K562 (cell line): Measurements from ENCODE around the gene TMEM72. TPM values are rescaled to one million over a fixed set of nuclear protein-coding genes. Genes with fewer than 3 reads are reported as not detected.

ENCODE experiments used
- COPS2 ChIP-seq: fragments of 450-650 bp; conservative IDR thresholded peaks from 2 replicates; pipeline ENCODE4 v1.6.1; 2016; ENCODE audit warnings: mild to moderate bottlenecking, moderate library complexity
- KLF13 ChIP-seq: fragments of 450-650 bp; IDR thresholded peaks from 2 replicates; pipeline ENCODE4 v1.6.1; 2016; ENCODE audit warnings: missing genetic modification characterization, low read depth, mild to moderate bottlenecking, missing compliant biosample characterization, moderate library complexity, borderline replicate concordance
- LEF1 ChIP-seq: fragments of 450-650 bp; IDR thresholded peaks from 2 replicates; pipeline ENCODE4 v1.6.1; 2016; ENCODE audit warnings: mild to moderate bottlenecking
- MTA3 ChIP-seq: fragments of 450-650 bp; formaldehyde crosslinking; IDR thresholded peaks from 2 replicates; pipeline ENCODE4 v1.6.1; 2017; ENCODE audit warnings: mild to moderate bottlenecking, borderline replicate concordance
- POLR2A ChIP-seq: fragments of 450-650 bp; conservative IDR thresholded peaks from 2 replicates; pipeline ENCODE4 v1.6.1; 2016
- XRCC4 ChIP-seq: IDR thresholded peaks from one replicate; pipeline ENCODE4 v1.6.1; 2011; ENCODE audit not compliant: insufficient read depth, insufficient read length; ENCODE audit errors: extremely low read depth
- ZNF551 ChIP-seq: fragments of 250-450 bp; sonication (Bioruptor Pico); IDR thresholded peaks from 2 replicates; pipeline ENCODE4 v1.5.0; 2021; ENCODE audit warnings: mild to moderate bottlenecking, moderate library complexity
- ZNF766 ChIP-seq: fragments of 200-800 bp; sonication (Bioruptor generic); conservative IDR thresholded peaks from 2 replicates; pipeline ENCODE4 v1.6.1; 2016; ENCODE audit warnings: missing genetic modification characterization, missing compliant biosample characterization
- ZNF785 ChIP-seq: fragments of 250-450 bp; sonication (Bioruptor Pico); IDR thresholded peaks from 2 replicates; pipeline ENCODE4 v1.4.0; 2020; ENCODE audit warnings: mild to moderate bottlenecking
- polyA plus RNA-seq, 8 experiments: library from polyadenylated mRNA; depleted of rRNA in 4 of 8; stranded (reverse) in 5 of 8; unstranded in 3 of 8; fragments of >200 nt; fragmentation: Nextera tagmentation in 2 of 8; fragmentation: Illumina TruSeq in 1 of 8; extraction: Ambion mirVana in 2 of 8; extraction: Trizol in 1 of 8; gene quantifications; 2 replicates each; pipeline versions ENCODE4 v1.2.1 to v1.2.3, GENCODE V29; 2011 to 2014; ENCODE audit warnings: inconsistent platforms in 1 of 8, missing spikeins in 1 of 8
- total RNA-seq, 7 experiments: library from RNA; depleted of rRNA in 6 of 7; stranded (reverse); fragments of >200 nt in 6 of 7; fragmentation: Illumina TruSeq in 2 of 7; extraction: Trizol in 2 of 7; gene quantifications; 2 replicates each; pipeline versions ENCODE4 v1.2.1 to v1.2.3, GENCODE V29; 2011 to 2021; ENCODE audit warnings: low replicate concordance in 1 of 7
- TF ChIP-seq, protein P1 (sequence below): IDR thresholded peaks from 2 replicates; pipeline ENCODE4 v1.6.1; 2012; ENCODE audit warnings: low read depth, low read length, improper control_type of control experiment, borderline replicate concordance
- TF ChIP-seq, protein P2 (sequence below): fragments of 250-450 bp; sonication (Bioruptor Pico); IDR thresholded peaks from 2 replicates; pipeline ENCODE4 v1.5.0; 2021
- TF ChIP-seq, protein P3 (sequence below): fragments of 450-650 bp; IDR thresholded peaks from 2 replicates; pipeline ENCODE4 v1.6.1; 2018; ENCODE audit warnings: mild to moderate bottlenecking, low read depth; ENCODE audit not compliant: partially characterized antibody
- TF ChIP-seq, protein P4 (sequence below): sonication (generic); formaldehyde crosslinking; IDR thresholded peaks from 2 replicates; pipeline ENCODE4 v1.8.1; 2023; ENCODE audit warnings: mild to moderate bottlenecking, missing genetic modification reagents, moderate library complexity
- TF ChIP-seq, protein P5 (sequence below): fragments of 450-650 bp; IDR thresholded peaks from 2 replicates; pipeline ENCODE4 v1.6.1; 2016; ENCODE audit warnings: low read depth, mild to moderate bottlenecking, moderate library complexity
- TF ChIP-seq, protein P6 (sequence below): sonication (generic); formaldehyde crosslinking; IDR thresholded peaks from 2 replicates; pipeline ENCODE4 v1.8.0; 2022; ENCODE audit warnings: mild to moderate bottlenecking, missing genetic modification reagents
- TF ChIP-seq, protein P7 (sequence below): fragments of 450-650 bp; IDR thresholded peaks from 2 replicates; pipeline ENCODE4 v1.6.1; 2016; ENCODE audit warnings: mild to moderate bottlenecking
- TF ChIP-seq, protein P8 (sequence below): fragments of 250-450 bp; sonication (Bioruptor Pico); IDR thresholded peaks from 2 replicates; pipeline ENCODE4 v1.8.0; 2022; ENCODE audit warnings: inconsistent platforms, mild to moderate bottlenecking, moderate library complexity, borderline replicate concordance

Gene TMEM72
- total and polyA plus RNA-seq, 9 of the 15 experiments (the other 6 are each of a cell fraction or from before 2014, with no cell fraction given) = not detected

DNA sequence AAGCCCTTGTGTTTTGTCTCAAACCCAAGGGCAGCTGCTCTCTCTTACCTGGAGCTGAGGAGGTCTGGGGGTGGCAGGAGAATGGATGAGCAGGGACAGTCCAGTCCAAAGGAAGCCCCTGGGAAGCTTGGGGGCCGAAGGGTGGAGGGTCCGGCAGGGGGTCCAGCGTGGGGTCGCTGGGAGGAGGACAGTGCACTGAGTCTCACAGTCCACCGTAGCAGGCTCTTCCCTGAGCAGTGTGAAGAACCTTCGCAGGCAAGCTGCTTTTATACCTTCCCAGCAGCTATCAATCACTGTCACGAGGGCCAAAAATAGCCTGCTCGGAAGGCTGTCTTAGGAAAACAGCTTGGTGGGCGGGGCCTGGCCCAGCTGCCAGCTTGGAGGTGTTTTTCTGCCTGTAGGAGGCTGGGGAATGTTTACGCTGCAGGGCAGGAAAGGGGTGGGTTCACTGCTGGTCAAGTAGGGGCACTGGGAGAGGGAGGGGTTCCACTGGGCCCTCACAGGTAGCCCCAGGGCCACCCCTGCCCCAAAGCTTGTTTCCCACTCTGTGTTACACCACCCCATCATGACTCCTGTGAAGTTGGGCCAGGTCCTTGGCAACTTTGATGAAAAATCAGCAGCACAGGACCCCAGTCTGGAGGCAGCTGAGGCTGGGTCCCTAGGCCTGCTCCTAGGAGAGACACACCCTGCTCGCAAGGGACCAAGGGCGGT is 67.6 kb downstream of the TMEM72 start, which contains the start of gene DEPP1 (continued):
- TF ChIP-seq, protein P1, sequence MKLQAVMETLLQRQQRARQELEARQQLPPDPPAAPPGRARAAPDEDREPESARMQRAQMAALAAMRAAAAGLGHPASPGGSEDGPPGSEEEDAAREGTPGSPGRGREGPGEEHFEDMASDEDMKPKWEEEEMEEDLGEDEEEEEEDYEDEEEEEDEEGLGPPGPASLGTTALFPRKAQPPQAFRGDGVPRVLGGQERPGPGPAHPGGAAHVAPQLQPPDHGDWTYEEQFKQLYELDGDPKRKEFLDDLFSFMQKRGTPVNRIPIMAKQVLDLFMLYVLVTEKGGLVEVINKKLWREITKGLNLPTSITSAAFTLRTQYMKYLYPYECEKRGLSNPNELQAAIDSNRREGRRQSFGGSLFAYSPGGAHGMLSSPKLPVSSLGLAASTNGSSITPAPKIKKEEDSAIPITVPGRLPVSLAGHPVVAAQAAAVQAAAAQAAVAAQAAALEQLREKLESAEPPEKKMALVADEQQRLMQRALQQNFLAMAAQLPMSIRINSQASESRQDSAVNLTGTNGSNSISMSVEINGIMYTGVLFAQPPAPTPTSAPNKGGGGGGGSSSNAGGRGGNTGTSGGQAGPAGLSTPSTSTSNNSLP = no peak
- TF ChIP-seq ZNF551 (CRISPR knock-in tag) (no peak), LEF1 (peak; percentile 86), ZNF766 (CRISPR knock-in tag) (peak; percentile 51; the same call in 1 of the 2 replicates), COPS2 (no peak), ZNF785 (CRISPR knock-in tag) (no peak), POLR2A (peak; percentile 68), XRCC4 (no peak), MTA3 (peak; percentile 98), KLF13 (tag) (no peak)
- TF ChIP-seq, protein P2, sequence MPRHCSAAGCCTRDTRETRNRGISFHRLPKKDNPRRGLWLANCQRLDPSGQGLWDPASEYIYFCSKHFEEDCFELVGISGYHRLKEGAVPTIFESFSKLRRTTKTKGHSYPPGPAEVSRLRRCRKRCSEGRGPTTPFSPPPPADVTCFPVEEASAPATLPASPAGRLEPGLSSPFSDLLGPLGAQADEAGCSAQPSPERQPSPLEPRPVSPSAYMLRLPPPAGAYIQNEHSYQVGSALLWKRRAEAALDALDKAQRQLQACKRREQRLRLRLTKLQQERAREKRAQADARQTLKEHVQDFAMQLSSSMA (CRISPR knock-in tag) = no peak
- TF ChIP-seq, protein P3, sequence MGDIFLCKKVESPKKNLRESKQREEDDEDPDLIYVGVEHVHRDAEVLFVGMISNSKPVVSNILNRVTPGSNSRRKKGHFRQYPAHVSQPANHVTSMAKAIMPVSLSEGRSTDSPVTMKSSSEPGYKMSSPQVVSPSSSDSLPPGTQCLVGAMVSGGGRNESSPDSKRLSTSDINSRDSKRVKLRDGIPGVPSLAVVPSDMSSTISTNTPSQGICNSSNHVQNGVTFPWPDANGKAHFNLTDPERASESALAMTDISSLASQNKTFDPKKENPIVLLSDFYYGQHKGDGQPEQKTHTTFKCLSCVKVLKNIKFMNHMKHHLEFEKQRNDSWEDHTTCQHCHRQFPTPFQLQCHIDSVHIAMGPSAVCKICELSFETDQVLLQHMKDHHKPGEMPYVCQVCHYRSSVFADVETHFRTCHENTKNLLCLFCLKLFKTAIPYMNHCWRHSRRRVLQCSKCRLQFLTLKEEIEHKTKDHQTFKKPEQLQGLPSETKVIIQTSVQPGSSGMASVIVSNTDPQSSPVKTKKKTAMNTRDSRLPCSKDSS = no peak
- TF ChIP-seq, protein P4, sequence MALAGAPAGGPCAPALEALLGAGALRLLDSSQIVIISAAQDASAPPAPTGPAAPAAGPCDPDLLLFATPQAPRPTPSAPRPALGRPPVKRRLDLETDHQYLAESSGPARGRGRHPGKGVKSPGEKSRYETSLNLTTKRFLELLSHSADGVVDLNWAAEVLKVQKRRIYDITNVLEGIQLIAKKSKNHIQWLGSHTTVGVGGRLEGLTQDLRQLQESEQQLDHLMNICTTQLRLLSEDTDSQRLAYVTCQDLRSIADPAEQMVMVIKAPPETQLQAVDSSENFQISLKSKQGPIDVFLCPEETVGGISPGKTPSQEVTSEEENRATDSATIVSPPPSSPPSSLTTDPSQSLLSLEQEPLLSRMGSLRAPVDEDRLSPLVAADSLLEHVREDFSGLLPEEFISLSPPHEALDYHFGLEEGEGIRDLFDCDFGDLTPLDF (CRISPR knock-in tag) = no peak
- TF ChIP-seq, protein P5, sequence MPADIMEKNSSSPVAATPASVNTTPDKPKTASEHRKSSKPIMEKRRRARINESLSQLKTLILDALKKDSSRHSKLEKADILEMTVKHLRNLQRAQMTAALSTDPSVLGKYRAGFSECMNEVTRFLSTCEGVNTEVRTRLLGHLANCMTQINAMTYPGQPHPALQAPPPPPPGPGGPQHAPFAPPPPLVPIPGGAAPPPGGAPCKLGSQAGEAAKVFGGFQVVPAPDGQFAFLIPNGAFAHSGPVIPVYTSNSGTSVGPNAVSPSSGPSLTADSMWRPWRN = no peak
- TF ChIP-seq, protein P6, sequence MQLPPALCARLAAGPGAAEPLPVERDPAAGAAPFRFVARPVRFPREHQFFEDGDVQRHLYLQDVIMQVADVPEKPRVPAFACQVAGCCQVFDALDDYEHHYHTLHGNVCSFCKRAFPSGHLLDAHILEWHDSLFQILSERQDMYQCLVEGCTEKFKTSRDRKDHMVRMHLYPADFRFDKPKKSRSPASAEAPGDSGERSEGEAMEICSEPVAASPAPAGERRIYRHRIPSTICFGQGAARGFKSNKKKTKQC (CRISPR knock-in tag) = 0 out of 2 replicates have a peak, but pooled peaks have one; percentile 17
- TF ChIP-seq, protein P7, sequence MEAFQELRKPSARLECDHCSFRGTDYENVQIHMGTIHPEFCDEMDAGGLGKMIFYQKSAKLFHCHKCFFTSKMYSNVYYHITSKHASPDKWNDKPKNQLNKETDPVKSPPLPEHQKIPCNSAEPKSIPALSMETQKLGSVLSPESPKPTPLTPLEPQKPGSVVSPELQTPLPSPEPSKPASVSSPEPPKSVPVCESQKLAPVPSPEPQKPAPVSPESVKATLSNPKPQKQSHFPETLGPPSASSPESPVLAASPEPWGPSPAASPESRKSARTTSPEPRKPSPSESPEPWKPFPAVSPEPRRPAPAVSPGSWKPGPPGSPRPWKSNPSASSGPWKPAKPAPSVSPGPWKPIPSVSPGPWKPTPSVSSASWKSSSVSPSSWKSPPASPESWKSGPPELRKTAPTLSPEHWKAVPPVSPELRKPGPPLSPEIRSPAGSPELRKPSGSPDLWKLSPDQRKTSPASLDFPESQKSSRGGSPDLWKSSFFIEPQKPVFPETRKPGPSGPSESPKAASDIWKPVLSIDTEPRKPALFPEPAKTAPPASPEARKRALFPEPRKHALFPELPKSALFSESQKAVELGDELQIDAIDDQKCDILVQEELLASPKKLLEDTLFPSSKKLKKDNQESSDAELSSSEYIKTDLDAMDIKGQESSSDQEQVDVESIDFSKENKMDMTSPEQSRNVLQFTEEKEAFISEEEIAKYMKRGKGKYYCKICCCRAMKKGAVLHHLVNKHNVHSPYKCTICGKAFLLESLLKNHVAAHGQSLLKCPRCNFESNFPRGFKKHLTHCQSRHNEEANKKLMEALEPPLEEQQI = no peak
- TF ChIP-seq, protein P8, sequence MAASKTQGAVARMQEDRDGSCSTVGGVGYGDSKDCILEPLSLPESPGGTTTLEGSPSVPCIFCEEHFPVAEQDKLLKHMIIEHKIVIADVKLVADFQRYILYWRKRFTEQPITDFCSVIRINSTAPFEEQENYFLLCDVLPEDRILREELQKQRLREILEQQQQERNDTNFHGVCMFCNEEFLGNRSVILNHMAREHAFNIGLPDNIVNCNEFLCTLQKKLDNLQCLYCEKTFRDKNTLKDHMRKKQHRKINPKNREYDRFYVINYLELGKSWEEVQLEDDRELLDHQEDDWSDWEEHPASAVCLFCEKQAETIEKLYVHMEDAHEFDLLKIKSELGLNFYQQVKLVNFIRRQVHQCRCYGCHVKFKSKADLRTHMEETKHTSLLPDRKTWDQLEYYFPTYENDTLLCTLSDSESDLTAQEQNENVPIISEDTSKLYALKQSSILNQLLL = no peak
